Activated CD4-positive, alpha-beta T cell treated with anti-CD3 and anti-CD28 coated beads, Interleukin-2, amount 50 U/mL, for 24 hours (primary cell): ENCODE data around the gene GDPD5.

Experiments used
- DNase-seq, 2 donors: peaks; one replicate each; pipeline ENCODE4 v3.0.0-alpha.2; 2020; ENCODE audit warnings: low read depth in 1 of 2, low spot score in 1 of 2

Gene GDPD5

DNA sequence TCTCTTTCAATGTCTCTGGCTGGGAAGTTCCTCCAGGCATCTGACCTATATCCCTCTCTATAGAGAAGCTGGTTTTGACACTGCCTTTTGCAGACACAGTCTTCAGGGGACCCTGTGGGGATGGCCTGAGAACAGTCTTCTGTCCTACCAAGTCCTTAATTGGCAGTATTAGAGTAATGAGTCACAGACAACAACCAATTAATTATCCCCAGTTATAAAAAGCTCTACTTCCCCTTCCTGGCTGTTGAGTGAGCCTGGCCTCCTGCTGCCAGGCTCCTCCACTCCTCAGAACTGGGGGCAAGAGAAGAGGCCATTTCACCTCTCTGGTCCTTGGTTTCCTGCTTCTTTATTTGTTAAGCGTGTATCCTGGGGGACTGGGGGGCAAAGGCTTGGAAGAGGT lies 51.5 kb downstream of the GDPD5 start:
- no peak for DNase-seq

DNA sequence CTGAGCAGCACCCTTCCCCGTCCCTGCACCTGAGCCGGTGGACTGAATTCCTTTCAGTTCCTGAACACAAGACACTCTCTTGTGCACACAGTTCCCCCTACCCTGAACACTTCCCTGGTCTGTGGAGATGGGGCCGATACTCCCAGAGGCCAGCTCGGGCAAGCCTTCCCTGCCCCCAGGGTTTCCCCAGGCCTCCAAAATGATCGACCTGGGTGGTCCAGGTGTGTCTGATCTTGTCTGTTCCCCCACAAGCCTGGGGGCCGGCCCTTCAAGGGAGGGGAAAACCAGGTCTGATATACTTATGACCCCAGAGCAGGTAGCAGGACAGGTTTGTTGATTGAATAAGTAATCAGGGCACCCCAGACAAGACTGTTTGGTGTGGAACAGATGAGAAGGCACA lies 52.1 kb downstream of the GDPD5 start:
- no peak for DNase-seq

DNA sequence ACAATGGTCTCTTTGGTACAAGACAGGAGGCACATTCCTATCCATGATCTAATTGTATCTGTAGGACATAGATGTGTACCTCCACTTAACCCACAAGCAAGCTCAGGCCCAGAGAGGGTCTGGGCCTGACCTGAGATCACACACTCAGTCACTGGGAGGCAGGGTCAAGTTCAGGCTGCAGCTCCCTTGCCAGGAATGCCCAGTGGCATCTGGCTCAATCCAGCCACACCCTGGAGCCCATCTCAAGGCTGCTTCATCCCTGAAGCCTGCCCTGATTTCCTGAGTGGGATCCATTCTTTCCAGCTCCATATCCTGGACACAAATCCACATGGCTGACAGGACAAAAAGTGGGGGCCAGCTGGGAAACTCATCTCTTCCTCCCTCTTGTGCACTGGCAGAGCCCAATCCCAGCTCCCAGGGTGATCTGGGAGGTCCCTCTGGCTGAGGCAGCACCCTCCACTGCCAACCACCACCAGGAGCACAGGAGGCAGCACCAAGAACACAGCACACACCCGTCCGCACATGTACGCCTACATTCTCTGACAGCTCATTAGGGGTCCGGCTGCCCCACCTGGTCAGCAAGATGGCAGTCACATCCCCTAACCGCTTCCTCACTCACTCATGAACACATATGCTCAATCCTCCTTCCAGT lies 53.5 kb downstream of the GDPD5 start:
- DNase-seq, result no peak

DNA sequence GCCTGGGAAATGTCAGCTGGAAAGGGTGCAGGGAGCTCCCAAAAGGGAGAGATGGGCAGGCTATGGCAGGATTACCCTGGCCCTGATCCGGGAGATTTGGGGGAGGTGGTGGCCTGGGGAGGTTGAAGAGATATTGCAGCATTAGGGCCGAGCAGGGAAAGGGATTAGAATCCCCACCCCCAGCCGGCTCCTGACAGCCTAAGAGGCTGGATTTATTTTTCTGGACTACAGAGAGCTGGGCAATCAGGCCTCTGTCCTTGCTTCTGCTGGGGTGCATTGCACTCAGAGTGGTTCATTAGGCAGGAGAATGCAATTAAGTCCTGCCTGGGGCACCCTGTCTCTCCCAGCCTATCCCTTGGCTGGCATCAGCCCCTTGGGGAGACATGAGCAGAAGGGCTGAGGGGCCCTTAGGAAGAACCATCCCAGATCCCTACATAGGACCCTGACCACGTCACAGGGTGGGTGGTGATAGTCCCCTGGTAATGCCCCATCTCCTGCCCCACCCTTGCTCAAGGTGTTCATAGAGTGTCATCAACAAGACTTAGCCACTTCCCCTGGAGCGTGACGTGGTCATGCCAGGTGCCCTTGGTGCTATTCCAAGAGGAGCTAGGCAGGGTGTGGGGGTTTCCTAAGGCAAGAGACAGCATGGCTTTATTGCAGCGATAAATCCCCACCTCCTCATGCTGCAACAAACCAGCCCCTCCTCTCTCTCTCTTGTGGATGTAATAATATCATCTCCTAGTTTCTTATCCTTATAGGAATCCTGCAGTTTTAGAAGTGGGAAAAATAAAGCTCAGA lies 54.4 kb downstream of the GDPD5 start:
- DNase-seq, result no peak

DNA sequence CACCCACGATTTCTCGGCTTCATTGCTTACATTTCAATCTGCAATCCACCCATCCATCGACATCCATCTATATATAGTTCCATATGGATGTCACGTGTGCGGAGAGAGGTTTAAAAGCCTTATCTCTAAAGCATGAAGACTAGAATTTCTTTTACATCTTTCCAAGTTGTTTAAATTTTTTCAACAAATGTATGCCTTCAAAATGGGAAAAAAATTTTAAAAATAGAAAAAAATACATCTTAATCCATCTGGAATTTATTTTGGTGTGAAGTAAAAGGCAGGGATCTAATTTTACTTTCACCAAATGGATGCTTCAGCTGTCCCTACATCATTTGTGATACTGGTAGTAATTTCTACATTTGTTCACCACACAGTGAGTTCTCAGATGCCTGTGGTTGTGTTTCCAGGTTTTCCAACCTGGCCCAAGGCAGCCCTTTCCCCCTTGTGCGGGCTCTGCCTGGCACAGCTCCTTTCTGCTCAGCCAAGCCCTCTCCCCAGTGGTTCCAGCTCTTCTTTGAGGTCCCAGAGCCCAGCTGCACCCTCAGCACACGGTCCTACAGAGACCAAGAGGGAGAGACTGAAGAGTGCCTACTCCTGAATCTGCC lies 55.2 kb downstream of the GDPD5 start:
- no peak for DNase-seq

DNA sequence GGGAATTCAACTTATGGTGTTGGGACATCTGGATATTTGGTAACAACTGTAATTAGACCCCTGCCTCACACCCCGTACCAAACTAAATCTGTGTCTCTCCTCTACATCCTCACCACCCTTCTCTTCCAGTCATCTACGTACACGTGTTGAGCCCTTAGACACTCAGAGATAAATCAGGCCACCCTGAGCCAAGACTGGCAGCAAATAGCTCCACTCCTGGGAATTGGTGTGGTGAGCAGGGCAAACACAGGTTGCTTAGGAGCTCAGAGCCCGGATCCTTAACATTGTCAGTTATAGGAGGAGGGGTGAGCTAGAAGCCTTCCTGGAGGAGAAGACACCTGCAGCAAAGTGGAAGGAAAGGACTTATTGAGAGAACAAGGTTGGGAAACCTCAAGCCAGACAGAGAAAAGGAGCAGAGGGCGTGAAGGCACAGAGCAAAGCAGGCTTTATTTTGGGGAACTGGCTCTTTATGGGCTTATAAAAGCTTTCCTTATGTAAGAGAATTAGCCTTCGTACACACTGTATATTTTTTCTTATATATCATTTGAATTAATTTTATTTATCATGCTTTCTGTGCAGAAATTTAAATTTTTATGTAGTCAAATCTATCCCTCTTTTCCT lies 55.8 kb downstream of the GDPD5 start:
- DNase-seq, result no peak

DNA sequence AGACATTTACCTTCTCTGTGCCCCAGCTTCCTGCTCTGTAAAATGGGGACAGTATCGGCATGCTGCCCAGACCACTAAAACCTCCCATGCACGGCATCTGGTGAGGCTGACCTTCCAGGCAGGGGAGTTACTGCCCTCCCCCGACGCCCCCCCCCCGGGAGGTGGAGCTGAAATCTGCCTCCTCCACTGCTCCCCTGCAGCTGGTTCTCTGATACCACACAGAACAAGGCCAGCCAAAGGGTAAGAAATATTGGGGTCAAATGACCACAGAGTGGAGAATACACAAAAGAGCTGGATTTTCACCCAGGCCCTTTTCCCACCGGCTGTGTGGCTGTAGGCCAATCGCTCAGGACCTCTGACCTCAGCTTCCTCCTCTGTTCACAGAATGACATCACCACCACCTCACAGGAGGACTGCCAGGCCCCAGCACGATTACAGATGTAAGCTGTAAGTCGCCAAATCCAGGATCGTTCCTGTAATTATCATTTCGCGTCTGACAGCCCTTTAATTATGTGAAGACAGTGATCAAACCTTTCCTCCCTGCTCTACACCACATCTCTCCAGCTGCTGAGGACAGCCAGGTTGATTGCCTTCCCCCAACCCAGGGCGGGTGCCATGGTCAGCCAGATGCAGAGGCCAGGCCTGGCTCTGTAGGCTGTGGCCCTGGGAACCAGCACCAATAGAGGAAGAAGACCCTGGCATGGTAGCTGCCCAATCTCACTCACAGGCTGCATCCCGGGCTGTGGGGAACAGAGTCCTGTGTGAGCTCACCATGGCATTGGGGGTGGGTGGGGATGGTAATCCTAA lies 57.0 kb downstream of the GDPD5 start:
- no peak for DNase-seq

DNA sequence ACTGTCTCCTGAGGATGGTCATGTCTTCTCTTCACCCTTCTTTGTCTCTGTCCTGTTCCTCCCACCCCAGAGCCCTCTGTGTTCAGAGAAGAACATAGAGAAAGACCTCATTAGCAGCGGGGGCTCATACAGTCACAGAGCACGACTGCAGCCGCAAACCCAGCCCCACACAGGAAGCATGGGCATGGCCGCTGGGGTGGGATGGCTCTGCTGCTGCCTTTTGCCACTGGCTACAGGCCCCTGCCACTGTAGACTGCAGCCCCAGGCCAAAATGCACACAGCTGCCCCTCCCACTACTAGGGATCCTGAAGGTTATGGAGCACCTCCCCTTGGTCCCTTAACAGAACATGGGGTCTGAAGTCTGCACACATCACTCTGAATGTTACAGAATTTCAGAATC lies 57.9 kb downstream of the GDPD5 start:
- no peak for DNase-seq

DNA sequence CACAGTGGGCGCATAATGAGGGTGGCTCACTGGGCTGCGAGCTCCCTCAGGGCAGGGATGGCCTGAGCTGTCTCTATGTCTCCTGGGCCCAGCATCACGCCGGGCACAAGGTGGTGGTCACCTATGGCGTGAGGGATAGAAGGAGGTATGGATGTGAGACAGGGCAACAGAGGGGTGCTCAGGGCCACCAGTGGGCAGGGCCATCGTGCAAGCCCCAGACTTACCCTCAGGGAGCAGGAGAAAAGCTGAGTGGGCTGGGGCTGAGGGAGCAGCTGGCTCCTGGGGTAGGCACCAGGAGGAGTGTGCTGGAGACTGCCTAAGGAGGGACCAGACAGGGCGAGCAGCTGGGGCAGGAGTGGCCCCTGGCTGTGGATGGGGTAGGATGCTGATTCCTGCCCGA lies 58.4 kb downstream of the GDPD5 start:
- DNase-seq, result no peak

DNA sequence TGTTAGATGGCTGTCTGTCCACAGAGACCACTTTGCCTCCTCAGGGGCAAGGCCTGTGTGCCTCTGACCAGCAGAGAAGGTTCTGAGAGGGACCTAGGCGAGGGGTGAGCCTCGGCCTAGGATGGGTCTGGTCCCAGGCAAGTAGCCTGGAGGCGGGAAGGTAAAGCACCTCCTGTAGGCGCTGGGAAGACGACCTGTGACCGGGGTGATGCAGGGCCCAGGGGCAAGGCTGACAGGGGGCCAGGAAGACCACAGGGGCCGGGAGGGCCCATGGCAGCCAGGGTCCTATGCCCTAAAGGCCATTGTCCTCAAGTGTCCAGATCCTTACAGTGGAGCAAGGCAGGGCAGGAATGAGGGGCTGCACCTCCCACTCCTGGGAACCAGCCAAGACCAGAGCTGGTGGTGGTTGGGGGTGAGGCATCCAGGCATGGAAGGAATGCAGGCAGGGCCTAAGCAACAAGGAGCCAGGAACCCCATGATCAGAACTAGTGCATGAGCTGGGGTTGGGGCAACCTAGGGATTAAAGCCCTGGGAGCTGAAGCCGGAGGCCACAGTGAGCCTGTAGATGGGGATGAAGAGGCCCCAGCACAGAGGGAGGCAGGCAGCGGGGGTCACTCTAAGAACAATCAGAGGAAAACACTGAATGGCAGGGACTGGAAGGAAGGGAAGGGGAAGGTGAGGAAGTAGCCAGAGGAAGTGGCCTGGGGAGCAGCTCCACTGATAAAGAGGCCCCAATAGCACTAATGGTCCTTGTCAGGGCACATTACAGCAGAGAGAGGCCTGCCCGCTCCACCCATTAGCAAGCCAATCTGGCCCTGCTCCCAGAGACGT lies 59.8 kb downstream of the GDPD5 start:
- DNase-seq, result no peak

DNA sequence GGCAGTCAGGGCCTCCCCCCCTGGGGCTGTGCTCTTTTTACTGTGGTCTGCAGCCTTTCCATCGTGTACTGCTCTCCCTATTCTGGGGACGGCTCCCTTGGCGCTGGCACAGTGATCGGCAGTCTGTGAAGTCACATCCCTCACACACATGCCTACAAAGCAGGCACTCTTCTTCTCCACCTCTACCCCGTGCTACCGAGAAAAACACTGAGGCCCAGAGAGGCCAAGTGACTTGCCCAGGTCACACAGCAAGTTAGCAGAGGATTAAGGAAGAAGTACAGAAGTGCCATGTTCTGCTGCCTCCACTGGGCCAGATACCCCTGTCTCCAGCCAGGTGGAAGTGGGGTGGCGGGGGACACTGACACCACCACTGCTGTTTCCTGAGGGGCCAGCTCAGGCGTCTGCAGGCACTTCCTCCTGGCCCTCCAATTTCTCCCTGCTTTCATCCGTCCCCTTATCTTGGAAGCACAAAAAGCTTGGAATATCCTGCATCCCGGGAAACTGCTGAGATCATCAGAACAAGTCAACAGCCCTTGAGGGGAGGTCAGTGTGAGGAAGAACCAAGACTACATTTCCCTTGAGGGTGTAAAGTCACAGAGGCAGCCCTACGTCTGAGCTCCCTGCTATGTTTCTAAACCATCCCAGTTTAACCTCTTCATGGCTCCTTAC lies 62.5 kb downstream of the GDPD5 start:
- DNase-seq, result no peak

DNA sequence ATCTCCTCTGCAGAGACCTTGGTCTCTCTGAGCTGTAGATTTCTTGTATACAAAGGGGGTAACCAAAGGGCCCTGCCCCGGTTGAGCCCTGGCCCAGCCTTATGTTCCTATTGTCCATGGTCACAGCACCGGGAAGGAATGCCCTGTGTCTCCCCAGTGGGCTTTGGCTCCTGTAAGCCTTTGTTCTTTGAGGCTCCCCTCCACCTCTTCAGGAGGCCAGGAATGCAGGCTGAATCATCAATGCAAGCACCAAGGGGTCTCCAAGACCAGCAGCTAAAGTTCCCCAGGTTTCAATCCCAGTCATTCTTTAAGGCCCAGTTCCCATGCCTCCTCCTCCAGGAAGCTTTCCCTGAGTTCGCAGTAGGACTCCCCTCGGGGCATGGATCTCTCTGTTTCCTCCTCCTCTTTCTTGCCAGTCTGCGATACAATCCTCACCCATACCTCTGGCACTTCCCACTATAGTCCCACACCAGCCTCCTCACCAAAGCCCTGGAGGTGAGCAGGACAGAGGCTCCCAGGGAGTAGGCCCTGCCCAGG lies 63.6 kb downstream of the GDPD5 start:
- DNase-seq, result no peak

DNA sequence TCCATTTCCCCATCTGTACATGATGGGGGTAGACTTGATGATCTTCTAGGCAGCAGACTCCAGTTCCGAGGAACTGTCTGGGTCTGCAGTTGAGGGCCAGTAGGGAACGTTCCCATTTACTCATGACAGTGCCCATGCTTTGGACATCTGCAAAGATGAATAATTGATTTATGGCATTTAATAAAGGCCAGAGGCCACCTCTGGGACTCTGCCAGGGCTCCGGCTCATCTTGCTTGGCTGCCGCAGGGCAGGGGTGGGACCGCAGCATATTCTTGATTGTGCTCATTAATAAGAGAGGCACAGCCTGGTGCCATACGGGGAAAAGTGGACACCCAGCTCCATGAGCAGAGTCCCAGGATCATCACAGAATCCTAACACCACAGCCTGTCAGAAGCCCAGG lies 64.6 kb downstream of the GDPD5 start:
- DNase-seq, result no peak

DNA sequence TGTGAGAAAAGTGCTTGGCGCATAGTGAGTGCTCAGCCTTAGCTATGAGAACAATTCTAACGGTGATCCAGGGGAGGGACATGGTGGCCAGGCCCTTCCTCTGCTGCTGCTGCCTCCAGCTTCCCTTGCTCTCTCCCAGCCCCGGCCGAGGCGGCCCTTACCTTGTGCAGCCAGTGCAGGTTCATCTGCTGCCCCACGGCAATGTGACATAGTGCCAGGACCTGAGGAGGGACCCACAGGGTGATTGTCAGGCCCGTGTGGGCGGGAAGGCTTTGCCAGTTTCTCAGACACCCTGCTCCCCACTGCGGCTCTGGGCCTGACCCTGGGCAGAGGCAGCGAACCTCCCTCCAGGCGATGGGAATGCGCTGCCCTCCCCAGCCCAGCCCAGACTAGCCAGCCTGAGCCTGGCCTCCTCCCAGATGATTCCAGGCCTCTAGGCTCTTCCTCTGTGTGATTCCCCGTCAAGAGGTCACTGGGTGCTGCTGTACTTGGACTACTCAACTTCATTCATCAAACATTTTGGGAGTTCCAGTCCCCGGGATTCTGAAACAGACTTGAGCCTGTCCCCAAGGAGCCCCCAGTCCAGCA lies 69.1 kb downstream of the GDPD5 start:
- DNase-seq, result no peak

DNA sequence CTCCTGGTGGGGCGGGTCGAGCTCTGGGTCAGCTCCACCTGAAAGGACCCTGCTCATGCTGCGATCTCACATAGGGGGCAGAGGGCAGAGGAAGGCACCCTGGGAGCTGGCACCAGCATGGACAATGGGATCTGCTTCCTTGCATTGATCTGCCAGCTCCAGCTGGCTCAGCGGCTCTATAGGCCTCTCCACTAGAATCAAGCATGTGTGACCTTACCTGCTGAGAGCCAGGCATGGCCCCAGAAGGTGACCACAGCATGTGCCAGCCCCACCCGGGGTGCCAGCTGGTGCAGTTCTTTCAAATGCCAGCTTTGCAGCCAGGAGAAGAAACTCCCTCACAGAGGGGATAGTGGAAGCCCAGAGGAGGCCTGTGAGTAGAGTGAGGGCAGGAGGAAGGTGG lies 70.8 kb downstream of the GDPD5 start:
- no peak for DNase-seq

DNA sequence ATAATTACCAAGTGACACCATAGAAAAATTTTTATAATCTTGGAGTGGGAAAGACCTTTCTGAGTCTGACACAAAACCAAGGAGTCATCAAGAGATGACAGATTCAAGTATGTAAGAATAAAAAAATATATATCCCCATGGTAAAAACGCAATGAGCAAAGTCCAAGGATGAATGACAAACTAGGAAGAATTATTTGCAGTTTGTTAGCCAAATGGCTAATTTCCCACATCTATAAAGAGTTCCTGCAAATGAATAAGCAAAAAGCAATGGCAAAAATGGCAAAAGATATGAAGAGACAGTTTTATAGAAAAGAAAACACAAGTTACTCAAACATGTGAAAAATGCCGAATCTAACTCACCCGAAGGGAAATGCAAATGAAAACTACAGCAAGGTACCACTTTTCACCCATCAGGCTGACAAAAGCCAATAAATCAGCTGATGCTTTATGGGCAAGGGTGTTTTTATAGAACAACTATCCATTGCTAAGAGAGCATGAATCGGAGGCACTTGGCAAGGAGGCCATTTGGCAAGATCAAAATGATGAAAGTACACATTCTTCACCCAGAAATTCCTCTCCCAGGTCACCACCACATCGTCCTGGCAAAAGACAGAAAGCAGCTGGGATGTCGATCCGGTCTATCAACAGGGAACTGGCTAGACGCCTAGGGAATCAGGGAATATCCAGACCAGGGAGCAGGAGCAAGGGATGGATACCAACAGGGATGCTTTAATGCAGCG lies 71.7 kb downstream of the GDPD5 start:
- DNase-seq, result no peak

DNA sequence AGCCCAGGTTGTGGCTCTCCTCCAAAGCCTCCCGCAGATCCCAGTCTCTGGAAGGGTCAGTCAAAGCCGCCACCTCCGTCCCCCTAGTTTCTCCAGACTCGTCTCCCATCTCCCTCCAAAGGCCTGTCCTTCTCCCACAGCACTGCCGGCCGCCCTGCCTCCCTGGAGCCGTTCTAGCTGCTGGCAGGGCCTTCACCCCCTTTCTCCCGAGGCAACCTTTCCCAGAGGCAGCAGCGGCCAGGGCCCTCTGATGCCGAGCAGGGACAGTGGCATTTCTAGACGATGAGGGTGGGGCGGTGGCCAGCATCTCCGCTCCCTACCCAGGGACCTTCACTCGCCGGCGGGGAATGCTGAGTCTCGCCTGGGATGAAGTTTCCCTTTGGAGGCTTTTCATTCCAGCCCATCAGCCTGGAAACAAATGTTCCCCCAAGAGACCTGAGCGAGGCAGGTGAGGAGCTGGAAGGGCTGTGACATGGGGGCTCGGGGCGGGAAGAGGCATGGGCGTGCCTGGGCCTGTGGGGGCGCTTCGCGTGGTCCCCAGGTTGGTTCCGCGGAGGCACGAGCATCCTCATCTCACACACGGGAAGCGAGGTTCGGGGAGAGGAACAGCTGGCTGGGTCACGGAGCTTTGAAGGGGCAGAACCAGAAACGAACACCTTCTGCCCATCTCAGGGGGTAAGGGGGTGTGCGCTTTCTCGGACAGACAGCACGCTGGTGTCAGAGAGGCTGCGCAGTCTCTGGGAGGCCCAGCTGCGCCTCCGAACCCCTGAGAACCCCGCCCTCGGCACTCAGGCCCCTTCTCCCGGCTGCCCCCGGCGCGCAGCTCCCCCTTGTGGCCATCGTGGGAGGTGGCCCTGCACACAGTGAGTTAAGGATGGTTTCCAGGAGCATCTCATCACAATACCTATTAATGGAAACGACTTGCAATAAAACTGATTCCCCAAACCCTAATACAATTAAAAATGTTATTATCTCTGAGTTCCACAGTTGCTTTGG lies 74.6 kb downstream of the GDPD5 start:
- DNase-seq, result no peak
